Naive thymus-derived CD4-positive, alpha-beta T cell (primary cell): ENCODE data around the gene DIAPH1. TPM values are rescaled to one million over a fixed set of nuclear protein-coding genes. Genes with fewer than 3 reads are reported as not detected.

ENCODE experiments used
- ATAC-seq: fragments of 150-1000 bp; cut with Tn5 transposase; 2 replicates; pipeline ENCODE4 v1.10.0; 2021; ENCODE audit warnings: mild to moderate bottlenecking, moderate library complexity
- CTCF ChIA-PET: fragments of 350-600 bp; sonication (Branson Sonifier 250); formaldehyde crosslinking; loops from one replicate; lab custom pipeline; 2021; ENCODE audit warnings: antibody characterized with exemption; lab: Charles Lee
- POLR2A ChIA-PET: fragments of 350-600 bp; sonication (Branson Sonifier 250); formaldehyde crosslinking; loops from one replicate; lab custom pipeline; 2021; ENCODE audit warnings: antibody characterized with exemption, inconsistent platforms; lab: Charles Lee
- DNase-seq, 9 donors: peaks; one replicate each; pipeline versions ENCODE4 v3.0.0 to v3.0.0-alpha.2; 2020 to 2022; ENCODE audit warnings: mixed read lengths in 1 of 9
- H3K27ac ChIP-seq: one replicate; pipeline ENCODE4 v1.7.0; 2013; ENCODE audit warnings: mild to moderate bottlenecking, low read depth, low read length, moderate library complexity
- H3K27me3 ChIP-seq, 2 donors: one replicate each; pipeline ENCODE4 v1.7.0; 2013; ENCODE audit warnings: low read length in 2 of 2, mild to moderate bottlenecking in 2 of 2, moderate library complexity in 2 of 2; ENCODE audit not compliant: control insufficient read depth in 2 of 2, insufficient read depth in 2 of 2
- H3K36me3 ChIP-seq, 3 experiments: 1 replicate in 2 of 3; 2 replicates in 1 of 3; pipeline ENCODE4 v1.7.0; 2013; ENCODE audit warnings: low read length in 3 of 3, mild to moderate bottlenecking in 3 of 3, moderate library complexity in 1 of 3; ENCODE audit not compliant: insufficient read depth in 3 of 3, control insufficient read depth in 2 of 3
- H3K4me1 ChIP-seq, 2 donors: one replicate each; pipeline ENCODE4 v1.7.0; 2013; ENCODE audit warnings: low read length in 2 of 2, mild to moderate bottlenecking in 2 of 2, moderate library complexity in 1 of 2; ENCODE audit not compliant: control insufficient read depth in 2 of 2, insufficient read depth in 2 of 2
- H3K4me3 ChIP-seq: 2 replicates; pipeline ENCODE4 v1.7.0; 2013; ENCODE audit warnings: mild to moderate bottlenecking, low read length
- H3K9me3 ChIP-seq, 3 experiments: 1 replicate in 2 of 3; 2 replicates in 1 of 3; pipeline ENCODE4 v1.7.0; 2013; ENCODE audit warnings: low read length in 3 of 3; ENCODE audit not compliant: control insufficient read depth in 2 of 3
- H3K27ac Mint-ChIP-seq, 9 donors: one replicate each; pipeline ENCODE4 v1.8.0; 2020 to 2022; ENCODE audit warnings: mixed read lengths in 9 of 9, mild to moderate bottlenecking in 8 of 9, moderate library complexity in 5 of 9, inconsistent platforms in 2 of 9
- H3K27me3 Mint-ChIP-seq, 5 donors: one replicate each; pipeline ENCODE4 v1.8.0; 2021 to 2022; ENCODE audit warnings: mixed read lengths in 5 of 5, mild to moderate bottlenecking in 1 of 5
- H3K36me3 Mint-ChIP-seq, 5 donors: one replicate each; pipeline ENCODE4 v1.8.0; 2020 to 2022; ENCODE audit warnings: mixed read lengths in 5 of 5, mild to moderate bottlenecking in 3 of 5, inconsistent platforms in 1 of 5
- H3K4me1 Mint-ChIP-seq, 7 donors: one replicate each; pipeline ENCODE4 v1.8.0; 2020 to 2022; ENCODE audit warnings: mixed read lengths in 7 of 7, mild to moderate bottlenecking in 3 of 7, inconsistent platforms in 1 of 7
- H3K4me3 Mint-ChIP-seq, 10 donors: one replicate each; pipeline ENCODE4 v1.8.0; 2020 to 2022; ENCODE audit warnings: mild to moderate bottlenecking in 10 of 10, mixed read lengths in 10 of 10, moderate library complexity in 6 of 10, inconsistent platforms in 2 of 10
- H3K9me3 Mint-ChIP-seq, 11 donors: one replicate each; pipeline ENCODE4 v1.8.0; 2020 to 2022; ENCODE audit warnings: mixed read lengths in 11 of 11, mild to moderate bottlenecking in 4 of 11, inconsistent platforms in 1 of 11, moderate library complexity in 1 of 11
- intact Hi-C, 2 donors: fragments of 100-400 bp; cut with micrococcal nuclease; formaldehyde crosslinking; loops; one replicate each; pipeline ENCODE4 v1.15.1; 2023
- polyA plus RNA-seq, 2 donors: library from polyadenylated mRNA; unstranded; fragments of 300-500 nt; fragmentation: Illumina TruSeq; gene quantifications; one replicate each; pipeline ENCODE4 v1.2.3, GENCODE V29; 2021
- total RNA-seq, 6 experiments: library from RNA in 5 of 6; stranded (reverse) in 5 of 6; gene quantifications; 1 replicate in 5 of 6; 2 replicates in 1 of 6; pipeline ENCODE4 v1.2.3 and lab custom pipeline; 2021 to 2026

DIAPH1 gene
- total and polyA plus RNA-seq, 7 experiments from 2014 or later = 89.7 to 278 (median 172) TPM

GRCh38 chr5:141634720-141635119, 15.9 kb upstream of the DIAPH1 start:
- Mint-ChIP-seq H3K9me3 (no peaks in the 10 kb centered on the region), H3K4me3 (peak overlapping the region; percentile 89 to 98 (median 92)), H3K27me3 (no peaks in the 10 kb centered on the region), H3K36me3 (peaks cover 0 to 18% (median 14%) of the 10 kb centered on the region in 5 donors), H3K4me1 (peaks cover 28 to 57% (median 46%) of the 10 kb centered on the region in 7 donors), H3K27ac (peak overlapping the region in 6 of 9 donors; percentile 21 to 93 (median 58))
- Histone ChIP-seq H3K4me3 (no peak overlapping the region), H3K27ac (no peak overlapping the region), H3K36me3 (peaks cover 0 to 24% (median 6%) of the 10 kb centered on the region in 3 experiments), H3K27me3 (no peaks in the 10 kb centered on the region), H3K9me3 (no peaks in the 10 kb centered on the region), H3K4me1 (peaks cover 23 to 24% of the 10 kb centered on the region in 2 donors)
- POLR2A ChIA-PET = interaction anchor here (1.3 to 5.0 kb wide), 5 partner anchors 10 to 54 kb away, joined by 3 to 54 read pairs (median 17); partner anchors contain the start of gene DIAPH1
- intact Hi-C loops = loop anchor here (5.0 to 10.0 kb wide), 5 partner anchors 122 to 1370 kb away; partner anchors contain the start of genes APBB3 (in 1 of the 2), ARHGAP26 (in 1 of the 2), EIF4EBP3 (in 1 of the 2) and SLC35A4 (in 1 of the 2)
- ATAC-seq (no peak), DNase-seq (no peak)
- CTCF ChIA-PET = interaction anchor here (0.8 to 5.1 kb wide), 4 partner anchors 15 to 326 kb away, joined by 3 to 33 read pairs (median 4); partner anchors contain the start of gene DIAPH1

GRCh38 chr5:141633871-141634561, 15.2 kb upstream of the DIAPH1 start:
- Histone ChIP-seq H3K36me3 (peaks cover 6 to 31% (median 10%) of the 10 kb centered on the region in 3 experiments), H3K27ac (no peak overlapping the region), H3K9me3 (no peaks in the 10 kb centered on the region), H3K27me3 (no peaks in the 10 kb centered on the region), H3K4me1 (peaks cover 23 to 24% of the 10 kb centered on the region in 2 donors), H3K4me3 (no peak overlapping the region)
- no peak for ATAC-seq
- peak overlapping the region in 4 of 9 donors; percentile 3 to 26 (median 6) for H3K27ac Mint-ChIP-seq
- POLR2A ChIA-PET = interaction anchor here (0.8 to 5.0 kb wide), 6 partner anchors 9 to 53 kb away, joined by 3 to 54 read pairs (median 9); partner anchors contain the start of genes DIAPH1 and FCHSD1
- no peak for DNase-seq
- no peaks in the 10 kb centered on the region for H3K27me3 Mint-ChIP-seq
- H3K9me3 Mint-ChIP-seq = no peaks in the 10 kb centered on the region
- CTCF ChIA-PET = interaction anchor here (0.7 to 5.1 kb wide), 3 partner anchors 9 to 42 kb away, joined by 3 to 33 read pairs (median 4); partner anchors contain the start of gene DIAPH1
- H3K36me3 Mint-ChIP-seq = peaks cover 3 to 25% (median 18%) of the 10 kb centered on the region in 5 donors
- H3K4me3 Mint-ChIP-seq = peak overlapping the region in 9 of 10 donors; percentile 0 to 90 (median 19)
- intact Hi-C loops = loop anchor here in 1 of 2 donors (10.0 kb wide), 1 partner anchor 1371 kb away; no protein-coding TSS in a partner anchor
- peaks cover 28 to 57% (median 45%) of the 10 kb centered on the region in 7 donors for H3K4me1 Mint-ChIP-seq

GRCh38 chr5:141632650-141633049, 13.8 kb upstream of the DIAPH1 start:
- no peaks in the 10 kb centered on the region for H3K27me3 Mint-ChIP-seq
- Histone ChIP-seq H3K27me3 (no peaks in the 10 kb centered on the region), H3K36me3 (peaks cover 11 to 44% (median 17%) of the 10 kb centered on the region in 3 experiments), H3K4me1 (peaks cover 17 to 18% of the 10 kb centered on the region in 2 donors), H3K9me3 (no peaks in the 10 kb centered on the region), H3K27ac (no peak overlapping the region), H3K4me3 (no peak overlapping the region)
- H3K36me3 Mint-ChIP-seq = peaks cover 8 to 37% (median 20%) of the 10 kb centered on the region in 5 donors
- CTCF ChIA-PET = interaction anchor here (1.0 to 4.9 kb wide), 2 partner anchors 13 to 40 kb away, joined by 6 to 20 read pairs; partner anchors contain the start of gene DIAPH1
- POLR2A ChIA-PET = interaction anchor here (5.0 kb wide), 1 partner anchor 14 kb away, joined by 54 read pairs; the partner anchor contains the start of gene DIAPH1
- no peaks in the 10 kb centered on the region for H3K9me3 Mint-ChIP-seq
- no peak for DNase-seq
- peak overlapping the region in 2 of 9 donors; percentile 32 to 33 for H3K27ac Mint-ChIP-seq
- H3K4me3 Mint-ChIP-seq = no peak overlapping the region
- intact Hi-C loops = loop anchor here in 1 of 2 donors (10.0 kb wide), 1 partner anchor 1372 kb away; no protein-coding TSS in a partner anchor
- H3K4me1 Mint-ChIP-seq = peaks cover 28 to 46% (median 37%) of the 10 kb centered on the region in 7 donors
- ATAC-seq = no peak

GRCh38 chr5:141630570-141631140, 11.9 kb upstream of the DIAPH1 start:
- no peak overlapping the region for H3K4me3 Mint-ChIP-seq
- H3K36me3 Mint-ChIP-seq = peaks cover 10 to 48% (median 24%) of the 10 kb centered on the region in 5 donors
- intact Hi-C loops = loop anchor here in 1 of 2 donors (10.0 kb wide), 1 partner anchor 1374 kb away; no protein-coding TSS in a partner anchor
- H3K4me1 ChIP-seq = peaks cover 10 to 13% of the 10 kb centered on the region in 2 donors
- H3K4me3 ChIP-seq = no peak overlapping the region
- no peaks in the 10 kb centered on the region for H3K27me3 ChIP-seq
- no peaks in the 10 kb centered on the region for H3K27me3 Mint-ChIP-seq
- DNase-seq (no peak), ATAC-seq (no peak)
- H3K9me3 Mint-ChIP-seq = no peaks in the 10 kb centered on the region
- CTCF ChIA-PET = interaction anchor here (1.1 to 4.9 kb wide), 3 partner anchors 11 to 339 kb away, joined by 3 to 20 read pairs (median 3); partner anchors contain the start of genes DIAPH1 and RNF14
- H3K4me1 Mint-ChIP-seq = peaks cover 23 to 40% (median 32%) of the 10 kb centered on the region in 7 donors
- peaks cover 14 to 46% (median 20%) of the 10 kb centered on the region in 3 experiments for H3K36me3 ChIP-seq
- POLR2A ChIA-PET = interaction anchor here (0.6 to 1.3 kb wide), 3 partner anchors 11 to 13 kb away, joined by 3 to 5 read pairs (median 3); partner anchors contain the start of gene DIAPH1
- no peaks in the 10 kb centered on the region for H3K9me3 ChIP-seq
- H3K27ac Mint-ChIP-seq = peak overlapping the region in 1 of 9 donors; percentile 52
- no peak overlapping the region for H3K27ac ChIP-seq

- Mint-ChIP-seq H3K4me1 (peaks cover 13 to 28% (median 19%) of the 10 kb centered on the region in 7 donors), H3K36me3 (peaks cover 13 to 61% (median 23%) of the 10 kb centered on the region in 5 donors), H3K9me3 (no peaks in the 10 kb centered on the region), H3K4me3 (peak overlapping the region in 1 of 10 donors; percentile 27), H3K27me3 (no peaks in the 10 kb centered on the region), H3K27ac (peak overlapping the region in 1 of 9 donors; percentile 75)
- H3K27ac ChIP-seq = no peak overlapping the region
- ATAC-seq (no peak), DNase-seq (no peak)
- H3K4me3 ChIP-seq = no peak overlapping the region
- intact Hi-C loops = no loop called here
- CTCF ChIA-PET = interaction anchor here (0.6 to 4.9 kb wide), 2 partner anchors 9 to 41 kb away, joined by 3 to 20 read pairs; partner anchors contain the start of gene DIAPH1
- no peaks in the 10 kb centered on the region for H3K27me3 ChIP-seq
- no peaks in the 10 kb centered on the region for H3K9me3 ChIP-seq
- POLR2A ChIA-PET = interaction anchor here (1.1 to 1.7 kb wide), 2 partner anchors 8 to 36 kb away, joined by 3 to 6 read pairs; partner anchors contain the start of genes HDAC3 and RELL2
- peaks cover 24 to 57% (median 25%) of the 10 kb centered on the region in 3 experiments for H3K36me3 ChIP-seq
- peaks cover 0 to 4% of the 10 kb centered on the region in 2 donors for H3K4me1 ChIP-seq
Observed at GRCh38 chr5:141628175-141628788, 9.5 kb upstream of the DIAPH1 start.
